SU-DHL-6 (cell line): ENCODE measurements around the gene METAP1.
"Not testable (repeated sequence)": the region's sequence is repeated elsewhere in the genome, so short reads cannot be mapped to it uniquely, and the experiment has no call there.

Source experiments
- H2AFZ ChIP-seq: fragments of 200-600 bp; sonication (generic); 2 replicates; pipeline ENCODE4 v1.6.1; 2014; ENCODE audit warnings: low read depth, mild to moderate bottlenecking, moderate library complexity, mixed read lengths, antibody characterized with exemption, low read length; ENCODE audit not compliant: severe bottlenecking
- H3F3A ChIP-seq: fragments of 200-600 bp; shearing (Covaris generic); 2 replicates; pipeline ENCODE4 v1.6.0; 2016; ENCODE audit warnings: antibody characterized with exemption, mild to moderate bottlenecking; ENCODE audit not compliant: insufficient read depth
- H3K27ac ChIP-seq: fragments of 200-600 bp; sonication (generic); 2 replicates; pipeline ENCODE4 v1.5.1; 2016; ENCODE audit warnings: low read depth, mild to moderate bottlenecking, low read length, moderate library complexity, mixed read lengths
- H3K27me3 ChIP-seq: fragments of 200-600 bp; sonication (generic), shearing (Covaris generic); 2 replicates; pipeline ENCODE4 v1.6.0; 2014; ENCODE audit warnings: mild to moderate bottlenecking, low read length
- H3K36me3 ChIP-seq: fragments of 200-600 bp; sonication (generic); 2 replicates; pipeline ENCODE4 v1.6.1; 2014; ENCODE audit warnings: mild to moderate bottlenecking, low read length, mixed read lengths
- H3K4me2 ChIP-seq: fragments of 300-600, 200-600 bp; shearing (Covaris generic), sonication (generic); 2 replicates; pipeline ENCODE4 v1.6.0; 2014; ENCODE audit warnings: low read length, low read depth, mild to moderate bottlenecking; ENCODE audit not compliant: poor library complexity, severe bottlenecking
- H3K4me3 ChIP-seq: fragments of 200-600 bp; sonication (generic); 2 replicates; pipeline ENCODE4 v1.5.1; 2014; ENCODE audit warnings: antibody characterized with exemption, low read length, mild to moderate bottlenecking, mixed read lengths; ENCODE audit not compliant: insufficient read depth, poor library complexity, severe bottlenecking
- H3K79me2 ChIP-seq: fragments of 200-600 bp; sonication (generic); 2 replicates; pipeline ENCODE4 v1.6.1; 2014; ENCODE audit warnings: mild to moderate bottlenecking, low read length, moderate library complexity; ENCODE audit not compliant: insufficient read depth
- H3K9ac ChIP-seq: fragments of 200-600 bp; sonication (generic); 2 replicates; pipeline ENCODE4 v1.7.0; 2014; ENCODE audit warnings: mild to moderate bottlenecking, low read length
- H3K9me2 ChIP-seq: fragments of 200-600 bp; sonication (generic); replicated peaks from 2 replicates; pipeline ENCODE4 v1.6.1; 2014; ENCODE audit warnings: low read length; ENCODE audit not compliant: insufficient read depth
- H3K9me3 ChIP-seq: fragments of 200-600 bp; sonication (generic); 2 replicates; pipeline ENCODE4 v1.6.1; 2014; ENCODE audit warnings: low read length, mixed read lengths; ENCODE audit not compliant: insufficient read depth
- H4K20me1 ChIP-seq: fragments of 200-600 bp; sonication (generic); 2 replicates; pipeline ENCODE4 v1.6.1; 2014; ENCODE audit warnings: low read depth, mild to moderate bottlenecking, antibody characterized with exemption, low read length, moderate library complexity, mixed read lengths
- CTCF ChIP-seq: fragments of 200-600 bp; sonication (generic); IDR thresholded peaks from one replicate; pipeline ENCODE4 v1.5.1; 2017; ENCODE audit warnings: antibody characterized with exemption, mild to moderate bottlenecking, low read length, moderate library complexity; ENCODE audit not compliant: insufficient read depth, poor library complexity, severe bottlenecking
- EZH2phosphoT487 ChIP-seq: fragments of 200-600 bp; sonication (generic), shearing (Covaris generic); conservative IDR thresholded peaks from 2 replicates; pipeline ENCODE4 v1.6.1; 2018; ENCODE audit warnings: mild to moderate bottlenecking, antibody characterized with exemption, low read length, moderate library complexity, mixed read lengths

The METAP1 gene

GRCh38 chr4:99013884-99014523 lies 18.5 kb downstream of the METAP1 start:
- Histone ChIP-seq H2AFZ (no peak overlapping the region), H3K79me2 (peaks cover 94% of the 10 kb centered on the region), H3K9me3 (no peaks in the 10 kb centered on the region), H3K36me3 (no peaks in the 10 kb centered on the region), H3K27ac (no peak overlapping the region), H3K9me2 (no peaks in the 10 kb centered on the region), H3K9ac (no peak overlapping the region), H3K4me3 (no peak overlapping the region), H4K20me1 (no peaks in the 10 kb centered on the region), H3K4me2 (no peak overlapping the region), H3F3A (no peaks in the 10 kb centered on the region), H3K27me3 (no peaks in the 10 kb centered on the region)
- TF ChIP-seq EZH2phosphoT487, result no peak
- TF ChIP-seq CTCF, result no peak

GRCh38 chr4:99021386-99021785 lies 25.9 kb downstream of the METAP1 start:
- no peak overlapping the region for H2AFZ ChIP-seq
- TF ChIP-seq EZH2phosphoT487, result no peak
- no peak for TF ChIP-seq CTCF
- H3K9me3 ChIP-seq, result no peaks in the 10 kb centered on the region
- H4K20me1 ChIP-seq, result no peaks in the 10 kb centered on the region
- H3K9ac ChIP-seq, result no peak overlapping the region
- H3K4me3 ChIP-seq, result no peak overlapping the region
- H3K36me3 ChIP-seq, result no peaks in the 10 kb centered on the region
- H3K9me2 ChIP-seq, result no peaks in the 10 kb centered on the region
- peaks cover 90% of the 10 kb centered on the region for H3K79me2 ChIP-seq
- H3K4me2 ChIP-seq, result no peak overlapping the region
- H3K27me3 ChIP-seq, result no peaks in the 10 kb centered on the region
- no peaks in the 10 kb centered on the region for H3F3A ChIP-seq
- H3K27ac ChIP-seq, result no peak overlapping the region

- TF ChIP-seq EZH2phosphoT487 (no peak), CTCF (no peak)
- Histone ChIP-seq H4K20me1 (no peaks in the 10 kb centered on the region), H3K9ac (no peak overlapping the region), H3K4me2 (no peak overlapping the region), H3K4me3 (no peak overlapping the region), H3K27me3 (no peaks in the 10 kb centered on the region), H2AFZ (no peak overlapping the region), H3K36me3 (no peaks in the 10 kb centered on the region), H3K9me3 (no peaks in the 10 kb centered on the region), H3F3A (no peaks in the 10 kb centered on the region), H3K27ac (no peak overlapping the region), H3K79me2 (peaks cover 91% of the 10 kb centered on the region), H3K9me2 (no peaks in the 10 kb centered on the region)
These were observed 27.0 kb downstream of the METAP1 start for GRCh38 chr4:99022566-99022965.

GRCh38 chr4:99023800-99024251 lies 28.3 kb downstream of the METAP1 start:
- H3K27ac ChIP-seq, H3K4me3 ChIP-seq, H3F3A ChIP-seq, H3K9me3 ChIP-seq, H3K27me3 ChIP-seq, H3K36me3 ChIP-seq, H3K9ac ChIP-seq, H3K9me2 ChIP-seq, H3K4me2 ChIP-seq, H2AFZ ChIP-seq, H4K20me1 ChIP-seq: not testable (repeated sequence)
- peaks cover 89% of the 10 kb centered on the region for H3K79me2 ChIP-seq
